CMK (cell line): Measurements from ENCODE around the gene TRH.
"Not testable (repeated sequence)": the region's sequence is repeated elsewhere in the genome, so short reads cannot be mapped to it uniquely, and the experiment has no call there.

ENCODE experiments used
- DNase-seq: peaks from one replicate; pipeline ENCODE4 v3.0.0-alpha.2; 2010; ENCODE audit warnings: low read depth

Gene TRH

GRCh38 chr3:129965937-129966336 lies 8.6 kb upstream of the TRH start:
- no peak for DNase-seq

- DNase-seq = no peak
Measured at GRCh38 chr3:129966876-129967275, 7.6 kb upstream of the TRH start.

GRCh38 chr3:129967761-129968160 lies 6.8 kb upstream of the TRH start:
- DNase-seq = no peak

GRCh38 chr3:129971351-129972052 lies 3.0 kb upstream of the TRH start:
- no peak for DNase-seq

GRCh38 chr3:129972301-129972700 lies 2.2 kb upstream of the TRH start:
- no peak for DNase-seq

- DNase-seq = no peak
Measured at GRCh38 chr3:129973853-129974563, 512 bp upstream of the TRH start.

GRCh38 chr3:129974833-129975704 lies 549 bp downstream of the TRH start:
- no peak for DNase-seq

GRCh38 chr3:129975705-129976048 lies 1.2 kb downstream of the TRH start:
- no peak for DNase-seq

GRCh38 chr3:129976286-129976685 lies 1.8 kb downstream of the TRH start:
- no peak for DNase-seq

- DNase-seq = no peak
Measured at GRCh38 chr3:129978123-129978522, 3.6 kb downstream of the TRH start.

GRCh38 chr3:129979905-129980304 lies 5.4 kb downstream of the TRH start:
- no peak for DNase-seq

GRCh38 chr3:129983561-129983960 lies 9.0 kb downstream of the TRH start:
- no peak for DNase-seq

- DNase-seq = no peak
Measured at GRCh38 chr3:129984125-129984524, 9.6 kb downstream of the TRH start.

GRCh38 chr3:129985113-129985512 lies 10.6 kb downstream of the TRH start:
- no peak for DNase-seq

- no peak for DNase-seq
Measured at GRCh38 chr3:129988429-129988828, 13.9 kb downstream of the TRH start.

GRCh38 chr3:129989414-129989813 lies 14.9 kb downstream of the TRH start:
- no peak for DNase-seq

- DNase-seq = no peak
Measured at GRCh38 chr3:129992781-129993180, 18.3 kb downstream of the TRH start.

GRCh38 chr3:129994883-129995559 lies 20.5 kb downstream of the TRH start:
- no peak for DNase-seq

- DNase-seq = no peak
Measured at GRCh38 chr3:129996073-129996472, 21.6 kb downstream of the TRH start.

GRCh38 chr3:129999176-129999575 lies 24.7 kb downstream of the TRH start:
- not testable (repeated sequence) for DNase-seq

GRCh38 chr3:130002666-130003598 lies 28.4 kb downstream of the TRH start:
- DNase-seq = not testable (repeated sequence)
